HepG2 (cell line): ENCODE measurements around the gene KCNMA1. TPM values are rescaled to one million over a fixed set of nuclear protein-coding genes. Genes with fewer than 3 reads are reported as not detected.

Experiments
- ATAC-seq: fragments of 200-7000 bp; cut with Tn5 transposase; 3 replicates; pipeline ENCODE4 v1.9.1; 2020; ENCODE audit warnings: mild to moderate bottlenecking, moderate library complexity
- BruUV-seq: library from RNA; stranded (reverse); fragments of 400-500 nt; replicated peaks from 2 replicates; lab custom pipeline; 2021; lab: Mats Ljungman, UMichigan
- CTCF ChIA-PET: fragments of 300-600 bp; formaldehyde crosslinking; extraction: SDS; loops from one replicate; lab custom pipeline; 2021; ENCODE audit warnings: low total read pairs, inconsistent platforms, low intra/inter-chr PET ratio; lab: Yijun Ruan, JAX
- POLR2A ChIA-PET: fragments of 350-600 bp; sonication (Branson Sonifier 250); formaldehyde crosslinking; loops from one replicate; lab custom pipeline; 2020; ENCODE audit warnings: antibody characterized with exemption, inconsistent platforms; lab: Yijun Ruan, JAX
- DNase-seq: peaks from one replicate; pipeline ENCODE4 v3.0.0-alpha.2; 2015; ENCODE audit warnings: low spot score
- FAIRE-seq: peaks from 3 replicates; lab custom pipeline; 2011; peaks lifted over from hg19 to GRCh38; lab: Jason Lieb, UNC
- H2AFZ ChIP-seq: one replicate; pipeline ENCODE4 v1.6.1; 2011; ENCODE audit warnings: low read length, inconsistent platforms
- H3K27ac ChIP-seq: fragments of 300-600 bp; 3 replicates; pipeline ENCODE4 v1.8.0; 2011; ENCODE audit warnings: mixed run types, mild to moderate bottlenecking, mixed read lengths, low read length, inconsistent platforms; ENCODE audit not compliant: insufficient read depth; ENCODE audit errors: extremely low read length
- H3K27me3 ChIP-seq, 2 experiments: fragments of 200-600 bp in 1 of 2; 2 replicates in 1 of 2; 3 replicates in 1 of 2; pipeline versions ENCODE4 v1.6.0 to v1.8.0; 2011; ENCODE audit warnings: low read length in 2 of 2, mild to moderate bottlenecking in 2 of 2, moderate library complexity in 2 of 2, inconsistent platforms in 1 of 2; ENCODE audit not compliant: insufficient read depth in 2 of 2, control insufficient read depth in 1 of 2
- H3K36me3 ChIP-seq, 2 experiments: fragments of 200-600 bp in 1 of 2; replicated peaks in 1 of 2; 2 replicates in 1 of 2; 3 replicates in 1 of 2; pipeline versions ENCODE4 v1.5.1 to v1.8.0; 2011; ENCODE audit warnings: low read length in 2 of 2, inconsistent platforms in 1 of 2; ENCODE audit not compliant: insufficient read depth in 2 of 2, control insufficient read depth in 1 of 2
- H3K4me1 ChIP-seq: 2 replicates; pipeline ENCODE4 v1.5.1; 2012; ENCODE audit warnings: low read length, inconsistent platforms; ENCODE audit not compliant: insufficient read depth
- H3K4me2 ChIP-seq: 2 replicates; pipeline ENCODE4 v1.6.0; 2011; ENCODE audit warnings: low read depth, low read length, inconsistent platforms
- H3K4me3 ChIP-seq, 3 experiments: fragments of 200-600 bp in 1 of 3; sonication (generic), shearing (Covaris generic) in 1 of 3; replicated peaks in 1 of 3; 2 replicates each; pipeline ENCODE4 v1.5.1; 2011 to 2016; ENCODE audit warnings: low read length in 3 of 3, inconsistent platforms in 2 of 3, low read depth in 2 of 3, mild to moderate bottlenecking in 2 of 3, control low read depth in 1 of 3, mixed read lengths in 1 of 3; ENCODE audit not compliant: insufficient read depth in 1 of 3
- H3K79me2 ChIP-seq: one replicate; pipeline ENCODE4 v1.6.1; 2011; ENCODE audit warnings: low read length, inconsistent platforms; ENCODE audit not compliant: insufficient read depth
- H3K9ac ChIP-seq: 2 replicates; pipeline ENCODE4 v1.6.0; 2011; ENCODE audit warnings: mild to moderate bottlenecking, low read depth, low read length, inconsistent platforms; ENCODE audit not compliant: insufficient read depth
- H3K9me3 ChIP-seq: 2 replicates; pipeline ENCODE4 v1.5.1; 2012; ENCODE audit warnings: mild to moderate bottlenecking, low read length
- H4K20me1 ChIP-seq: 2 replicates; pipeline ENCODE4 v1.6.0; 2011; ENCODE audit warnings: inconsistent platforms, mild to moderate bottlenecking, low read length, moderate library complexity; ENCODE audit not compliant: insufficient read depth
- JUN ChIP-seq: sonication (generic); formaldehyde crosslinking; IDR thresholded peaks from 2 replicates; pipeline ENCODE4 v1.4.0; 2020; ENCODE audit warnings: mild to moderate bottlenecking, missing genetic modification reagents
- KDM3A ChIP-seq: IDR thresholded peaks from 2 replicates; pipeline ENCODE4 v1.6.1; 2018; ENCODE audit warnings: low read depth, missing compliant biosample characterization
- MAFF ChIP-seq: IDR thresholded peaks from 2 replicates; pipeline ENCODE4 v1.6.1; 2011; ENCODE audit warnings: low read depth, low read length, improper control_type of control experiment
- MAFK ChIP-seq, 2 experiments: IDR thresholded peaks in 1 of 2; conservative IDR thresholded peaks in 1 of 2; 2 replicates each; pipeline ENCODE4 v1.6.1; 2011; ENCODE audit warnings: improper control_type of control experiment in 2 of 2, low read length in 2 of 2
- PHB2 ChIP-seq: fragments of 450-650 bp; IDR thresholded peaks from 2 replicates; pipeline ENCODE4 v1.6.1; 2018; ENCODE audit not compliant: partially characterized antibody
- TBP ChIP-seq: sonication (generic); formaldehyde crosslinking; IDR thresholded peaks from 2 replicates; pipeline ENCODE4 v1.5.0; 2020; ENCODE audit warnings: missing genetic modification reagents
- ZNF652 ChIP-seq: IDR thresholded peaks from 2 replicates; pipeline ENCODE4 v1.6.1; 2016; ENCODE audit warnings: low read depth, borderline replicate concordance
- WGBS: methylation state at CpG from one replicate; pipeline ENCODE4 v1.1.6; 2017; ENCODE audit warnings: low lambda C conversion rate; 5-methylcytosine and 5-hydroxymethylcytosine counted together
- in situ Hi-C: cut with HindIII; loops from 2 replicates; pipeline ENCODE4 v1.10.0; 2017; ENCODE audit warnings: low pct_unique_long_range_greater_than_20kb; ENCODE audit not compliant: extremely low pct_ligation_motif_present
- intact Hi-C: fragments of 100-400 bp; cut with micrococcal nuclease; formaldehyde crosslinking; loops from one replicate; pipeline ENCODE4 v1.10.0; 2022; ENCODE audit not compliant: unreplicated experiment
- polyA plus RNA-seq, 8 experiments: library from polyadenylated mRNA; depleted of rRNA in 3 of 8; stranded (reverse) in 7 of 8; unstranded in 1 of 8; fragments of >200 nt; fragmentation: Illumina TruSeq in 4 of 8; extraction: Trizol in 4 of 8; gene quantifications; 2 replicates each; pipeline versions ENCODE4 v1.2.1 to v1.2.3, GENCODE V29; 2011 to 2016; ENCODE audit warnings: low read depth in 4 of 8, missing spikeins in 1 of 8, mixed read lengths in 1 of 8; ENCODE audit not compliant: insufficient read depth in 1 of 8
- total RNA-seq, 5 experiments: library from RNA; depleted of rRNA; stranded (reverse); fragments of >200 nt; fragmentation: Illumina TruSeq; extraction: Trizol; gene quantifications; 2 replicates each; pipeline ENCODE4 v1.2.3, GENCODE V29; 2016; ENCODE audit warnings: low read depth in 1 of 5
- TF ChIP-seq, protein P1 (sequence below): IDR thresholded peaks from 2 replicates; pipeline ENCODE4 v1.6.1; 2016; ENCODE audit warnings: mild to moderate bottlenecking

KCNMA1 gene
- total and polyA plus RNA-seq, 2 of the 13 experiments (the other 11 are each of a cell fraction or from before 2014, with no cell fraction given): 0.02 TPM; not detected in 1

DNA sequence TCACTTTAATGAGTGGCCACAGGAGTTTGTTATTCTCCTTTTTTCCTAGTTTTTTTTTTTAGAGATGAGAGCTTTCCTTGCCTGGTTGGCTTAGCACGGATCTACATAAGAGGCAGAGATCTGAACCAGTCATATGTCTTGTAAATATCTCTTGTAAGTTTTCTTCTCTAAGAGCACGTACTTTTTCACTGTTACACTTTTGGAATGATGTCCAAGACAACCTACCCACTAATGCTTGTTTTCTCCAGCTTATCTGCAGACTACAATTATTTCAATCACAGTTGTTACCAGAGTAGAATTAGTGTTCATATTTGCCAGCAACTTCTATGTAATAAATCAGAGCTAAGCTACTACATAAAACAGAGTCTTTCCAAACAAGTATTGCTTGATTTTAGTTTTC is 444.6 kb downstream of the KCNMA1 start:
- WGBS: 0% methylated on average over 2 of the region's 2 CpGs
- in situ Hi-C loops: no loop called here
- Histone ChIP-seq H3K36me3 (no peaks in the 10 kb centered on the region), H3K4me1 (no peaks in the 10 kb centered on the region), H3K4me2 (no peak overlapping the region), H3K79me2 (no peaks in the 10 kb centered on the region), H3K27me3 (peaks cover 0 to 20% of the 10 kb centered on the region in 2 experiments; a peak in 3 of 5 replicates), H2AFZ (no peak overlapping the region), H3K9me3 (no peaks in the 10 kb centered on the region), H3K27ac (no peak overlapping the region), H3K4me3 (no peak overlapping the region), H3K9ac (no peak overlapping the region), H4K20me1 (no peaks in the 10 kb centered on the region)
- no peak for ATAC-seq
- no peak for FAIRE-seq
- CTCF ChIA-PET: no interaction called here
- intact Hi-C loops: no loop called here
- TF ChIP-seq PHB2: no peak
- no peak for TF ChIP-seq KDM3A
- TF ChIP-seq ZNF652 (CRISPR knock-in tag): no peak
- no peak for TF ChIP-seq TBP (CRISPR knock-in tag)
- TF ChIP-seq, protein P1, sequence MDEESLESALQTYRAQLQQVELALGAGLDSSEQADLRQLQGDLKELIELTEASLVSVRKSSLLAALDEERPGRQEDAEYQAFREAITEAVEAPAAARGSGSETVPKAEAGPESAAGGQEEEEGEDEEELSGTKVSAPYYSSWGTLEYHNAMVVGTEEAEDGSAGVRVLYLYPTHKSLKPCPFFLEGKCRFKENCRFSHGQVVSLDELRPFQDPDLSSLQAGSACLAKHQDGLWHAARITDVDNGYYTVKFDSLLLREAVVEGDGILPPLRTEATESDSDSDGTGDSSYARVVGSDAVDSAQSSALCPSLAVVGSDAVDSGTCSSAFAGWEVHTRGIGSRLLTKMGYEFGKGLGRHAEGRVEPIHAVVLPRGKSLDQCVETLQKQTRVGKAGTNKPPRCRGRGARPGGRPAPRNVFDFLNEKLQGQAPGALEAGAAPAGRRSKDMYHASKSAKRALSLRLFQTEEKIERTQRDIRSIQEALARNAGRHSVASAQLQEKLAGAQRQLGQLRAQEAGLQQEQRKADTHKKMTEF: no peak
- POLR2A ChIA-PET: no interaction called here
- BruUV-seq: no TSS peak
- no peak for DNase-seq

DNA sequence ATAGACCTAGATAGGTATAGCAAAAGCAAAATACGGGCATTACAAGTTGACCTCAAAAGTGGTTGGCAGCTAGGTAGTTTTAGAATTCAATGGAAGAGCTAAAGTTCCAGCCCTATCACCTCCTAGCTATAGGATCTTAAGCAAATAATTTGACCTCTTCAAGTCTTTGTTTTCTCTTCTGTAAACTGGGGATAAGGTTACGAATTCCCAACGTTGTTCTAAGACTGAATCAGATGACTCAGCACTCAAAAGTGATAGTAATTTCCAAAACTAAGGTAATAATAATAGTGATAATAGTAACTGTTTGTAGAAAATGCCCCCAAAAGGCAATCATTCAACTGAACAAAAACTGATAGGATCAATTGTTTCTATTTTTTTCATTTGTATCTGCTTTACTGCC is 445.2 kb downstream of the KCNMA1 start:
- H4K20me1 ChIP-seq: no peaks in the 10 kb centered on the region
- H3K4me2 ChIP-seq: no peak overlapping the region
- intact Hi-C loops (no loop called here), in situ Hi-C loops (no loop called here)
- H3K79me2 ChIP-seq: no peaks in the 10 kb centered on the region
- BruUV-seq: no TSS peak
- ChIA-PET POLR2A (no interaction called here), CTCF (no interaction called here)
- H3K9me3 ChIP-seq: no peaks in the 10 kb centered on the region
- H3K27ac ChIP-seq: no peak overlapping the region
- ATAC-seq: no peak
- 15% methylated on average over 3 of the region's 3 CpGs for WGBS
- no peaks in the 10 kb centered on the region for H3K36me3 ChIP-seq
- H3K4me3 ChIP-seq: no peak overlapping the region
- FAIRE-seq: no peak
- H2AFZ ChIP-seq: no peak overlapping the region
- no peaks in the 10 kb centered on the region for H3K4me1 ChIP-seq
- no peak overlapping the region for H3K9ac ChIP-seq
- H3K27me3 ChIP-seq: peaks cover 0 to 14% of the 10 kb centered on the region in 2 experiments; a peak in 2 of 5 replicates
- DNase-seq: no peak
- TF ChIP-seq JUN (CRISPR knock-in tag): no peak
- TF ChIP-seq MAFK (conservative IDR thresholded peaks at IDR 0.05 in 1 of 2, IDR thresholded peaks at IDR 0.05 in 1 of 2; ENCODE audit: low read length in 2 of 2): peak in 1 of 2 experiments; percentile 43; a peak in 2 of 4 replicates
- TF ChIP-seq MAFF: 0 out of 2 replicates have a peak, but pooled peaks have one; percentile 23
